Measurements from ENCODE around the gene UROC1. TPM values are rescaled to one million over a fixed set of nuclear protein-coding genes. Genes with fewer than 3 reads are reported as not detected.

Gene UROC1
- total RNA-seq, 1 experiment from 2014 or later, result not detected

DNA sequence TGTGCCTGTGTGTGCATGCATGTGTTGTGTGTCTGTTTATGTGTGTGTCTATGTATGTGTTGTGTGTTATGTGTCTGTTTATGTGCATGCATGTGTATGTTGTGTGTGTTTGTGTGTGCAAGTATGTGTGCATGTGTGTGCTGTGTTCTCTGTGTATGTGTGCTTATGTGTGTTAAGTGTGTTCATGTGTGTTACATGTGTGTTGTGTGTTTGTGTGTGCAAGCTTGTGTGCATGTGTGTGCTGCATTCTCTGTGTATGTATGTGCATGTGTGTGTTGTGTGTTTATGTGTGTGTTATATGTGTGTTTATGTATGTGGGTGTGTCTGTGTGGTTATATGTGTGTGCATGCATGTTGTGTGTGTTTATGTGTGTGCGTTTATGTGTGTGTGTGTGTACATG is 14.9 kb downstream of the UROC1 start:
- H4K91ac ChIP-seq (ENCODE audit: insufficient read length, low read depth, low read length), result no peak overlapping the region
- H3K9me3 Mint-ChIP-seq, result no peaks in the 10 kb centered on the region
- no peak overlapping the region for H4K5ac ChIP-seq (ENCODE audit: insufficient read length, low read depth, low read length)
- H3K4me3 Mint-ChIP-seq, result no peak overlapping the region
- no peak overlapping the region for H3K4ac ChIP-seq (ENCODE audit: low read depth, low read length)
- H2AK5ac ChIP-seq (ENCODE audit: insufficient read length, low read length), result no peak overlapping the region
- H2BK20ac ChIP-seq (ENCODE audit: low read depth, low read length, poor library complexity, severe bottlenecking), result no peak overlapping the region
- H3K18ac ChIP-seq (ENCODE audit: insufficient read length, low read depth, low read length), result no peak overlapping the region
- TF ChIP-seq, protein P1, sequence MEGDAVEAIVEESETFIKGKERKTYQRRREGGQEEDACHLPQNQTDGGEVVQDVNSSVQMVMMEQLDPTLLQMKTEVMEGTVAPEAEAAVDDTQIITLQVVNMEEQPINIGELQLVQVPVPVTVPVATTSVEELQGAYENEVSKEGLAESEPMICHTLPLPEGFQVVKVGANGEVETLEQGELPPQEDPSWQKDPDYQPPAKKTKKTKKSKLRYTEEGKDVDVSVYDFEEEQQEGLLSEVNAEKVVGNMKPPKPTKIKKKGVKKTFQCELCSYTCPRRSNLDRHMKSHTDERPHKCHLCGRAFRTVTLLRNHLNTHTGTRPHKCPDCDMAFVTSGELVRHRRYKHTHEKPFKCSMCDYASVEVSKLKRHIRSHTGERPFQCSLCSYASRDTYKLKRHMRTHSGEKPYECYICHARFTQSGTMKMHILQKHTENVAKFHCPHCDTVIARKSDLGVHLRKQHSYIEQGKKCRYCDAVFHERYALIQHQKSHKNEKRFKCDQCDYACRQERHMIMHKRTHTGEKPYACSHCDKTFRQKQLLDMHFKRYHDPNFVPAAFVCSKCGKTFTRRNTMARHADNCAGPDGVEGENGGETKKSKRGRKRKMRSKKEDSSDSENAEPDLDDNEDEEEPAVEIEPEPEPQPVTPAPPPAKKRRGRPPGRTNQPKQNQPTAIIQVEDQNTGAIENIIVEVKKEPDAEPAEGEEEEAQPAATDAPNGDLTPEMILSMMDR (conservative IDR thresholded peaks at IDR 0.05), result no peak
- no peak overlapping the region for H3K27ac ChIP-seq (ENCODE audit: insufficient read length, low read depth, low read length)
- no peak for DNase-seq
- H2BK5ac ChIP-seq (ENCODE audit: insufficient read length, low read length), result no peak overlapping the region
- H2BK15ac ChIP-seq (ENCODE audit: low read depth, low read length), result no peak overlapping the region
- no peaks in the 10 kb centered on the region for H3K79me2 ChIP-seq (ENCODE audit: insufficient read depth, low read length)
- no peak overlapping the region for H2BK12ac ChIP-seq (ENCODE audit: insufficient read length, low read depth, low read length)
- H2BK120ac ChIP-seq (ENCODE audit: low read depth, low read length, poor library complexity, severe bottlenecking), result no peak overlapping the region
- no peak overlapping the region for H3K23ac ChIP-seq (ENCODE audit: insufficient read length, low read depth, low read length)
- no peak overlapping the region for H3K27ac Mint-ChIP-seq
- H3K4me1 Mint-ChIP-seq, result peaks cover 15 to 22% of the 10 kb centered on the region in 2 experiments
- no peaks in the 10 kb centered on the region for H3K36me3 Mint-ChIP-seq (ENCODE audit: insufficient read depth in 1 of 3, low read depth in 3 of 3)
- H3T11ph ChIP-seq (ENCODE audit: low read length), result no peak overlapping the region
- no CpG with 5 or more reads among the region's 1 CpG for WGBS (ENCODE audit: extremely low coverage, insufficient read length, low lambda C conversion rate)
- no peak overlapping the region for H2AFZ ChIP-seq (ENCODE audit: low read length)
- peaks cover 3% of the 10 kb centered on the region; the same call in 1 of the 2 replicates for H3K4me1 ChIP-seq (ENCODE audit: insufficient read depth, low read length)
- H3K4me2 ChIP-seq (ENCODE audit: insufficient read depth, insufficient read length, low read length), result no peak overlapping the region
- no peaks in the 10 kb centered on the region for H3K9me3 ChIP-seq (ENCODE audit: control insufficient read depth, low read depth, low read length)
- peaks cover 2% of the 10 kb centered on the region; the same call in 1 of the 2 replicates for H3K27me3 Mint-ChIP-seq (ENCODE audit: low read depth)
- H4K8ac ChIP-seq (replicated peaks; ENCODE audit: insufficient read length, low read depth, low read length), result no peak overlapping the region
- H3K27me3 ChIP-seq (ENCODE audit: insufficient read depth, low read length), result no peaks in the 10 kb centered on the region
- no peak overlapping the region for H3K56ac ChIP-seq (ENCODE audit: insufficient read length, low read depth, low read length)
- H3K79me1 ChIP-seq (ENCODE audit: insufficient read depth, low read depth, low read length, poor library complexity, severe bottlenecking), result no peaks in the 10 kb centered on the region
- H4K20me1 ChIP-seq (ENCODE audit: control insufficient read depth, insufficient read depth, insufficient read length), result no peaks in the 10 kb centered on the region
- no peak overlapping the region for H3K9ac ChIP-seq (ENCODE audit: extremely low read depth, insufficient read length, low read length)
- H3K23me2 ChIP-seq (ENCODE audit: insufficient read length, low read depth, low read length, poor library complexity, severe bottlenecking), result no peaks in the 10 kb centered on the region
- H3K14ac ChIP-seq (ENCODE audit: insufficient read depth, low read length), result no peak overlapping the region
